Sigmoid colon (tissue), 7 donors: ENCODE results near the gene GNPAT. TPM values are rescaled to one million over a fixed set of nuclear protein-coding genes. Genes with fewer than 3 reads are reported as not detected.

ENCODE experiments used
- DNase-seq: peaks from one replicate; pipeline ENCODE4 v3.0.0-alpha.2; 2019
- H3K27ac ChIP-seq, 4 donors: fragments of 200-600 bp; sonication (generic); one replicate each; pipeline ENCODE4 v1.5.1; 2016 to 2019; ENCODE audit warnings: mild to moderate bottlenecking in 1 of 4
- H3K27me3 ChIP-seq, 3 donors: fragments of 200-600 bp; sonication (generic); one replicate each; pipeline ENCODE4 v1.5.1; 2019; ENCODE audit warnings: mild to moderate bottlenecking in 1 of 3
- H3K36me3 ChIP-seq, 4 donors: fragments of 200-600 bp; sonication (generic); one replicate each; pipeline ENCODE4 v1.5.1; 2016 to 2019
- H3K4me1 ChIP-seq, 4 donors: fragments of 200-600 bp; sonication (generic); one replicate each; pipeline ENCODE4 v1.5.1; 2017 to 2019
- H3K4me3 ChIP-seq, 4 donors: fragments of 200-600 bp; sonication (generic); one replicate each; pipeline ENCODE4 v1.5.1; 2017 to 2019; ENCODE audit warnings: mild to moderate bottlenecking in 2 of 4, moderate library complexity in 1 of 4
- H3K9me3 ChIP-seq, 4 donors: fragments of 200-600 bp in 3 of 4; sonication (generic) in 3 of 4; one replicate each; pipeline versions ENCODE4 v1.5.1 to v1.6.1; 2013 to 2019
- CTCF ChIP-seq, 4 experiments: fragments of 450-650 bp in 3 of 4; fragments of 200-600 bp in 1 of 4; IDR thresholded peaks; one replicate each; pipeline ENCODE4 v1.5.1; 2016 to 2019; ENCODE audit warnings: antibody characterized with exemption in 4 of 4, mild to moderate bottlenecking in 3 of 4, moderate library complexity in 2 of 4
- EP300 ChIP-seq, 4 donors: sonication (generic); formaldehyde crosslinking; IDR thresholded peaks; one replicate each; pipeline ENCODE4 v1.6.1; 2017; ENCODE audit warnings: antibody characterized with exemption in 4 of 4
- POLR2A ChIP-seq, 2 donors: fragments of 450-650 bp; IDR thresholded peaks; one replicate each; pipeline ENCODE4 v1.6.1; 2016; ENCODE audit warnings: antibody characterized with exemption in 2 of 2, mild to moderate bottlenecking in 2 of 2, moderate library complexity in 2 of 2
- POLR2AphosphoS5 ChIP-seq, 4 donors: sonication (generic); formaldehyde crosslinking; IDR thresholded peaks; one replicate each; pipeline ENCODE4 v1.6.1; 2017; ENCODE audit warnings: antibody characterized with exemption in 4 of 4
- WGBS, 2 donors: extraction: QIAGEN DNeasy Blood & Tissue Kit; methylation state at CpG; one replicate each; pipeline ENCODE4 v1.1.7; 2013; 5-methylcytosine and 5-hydroxymethylcytosine counted together
- intact Hi-C: fragments of 100-400 bp; cut with DNase I; formaldehyde crosslinking; loops from one replicate; pipeline ENCODE4 v1.15.1; 2023
- polyA plus RNA-seq, 3 donors: library from polyadenylated mRNA; stranded (reverse); fragments of 200-250 nt; gene quantifications; one replicate each; pipeline ENCODE4 v1.2.3, GENCODE V29; 2013
- total RNA-seq, 4 donors: library from RNA; depleted of rRNA; stranded (reverse); fragments of >200 nt; gene quantifications; one replicate each; pipeline ENCODE4 v1.1.0, GENCODE V29; 2016
- donor health status: healthy with polysubstance abuse.
- donor health status: Bipolar disorder and iron deficiency.
- donor health status: healthy.

Gene GNPAT
- total and polyA plus RNA-seq, 7 donors: 29.4 to 58.9 (median 45.9) TPM

- Histone ChIP-seq H3K27me3 (peaks cover 0 to 5% (median 0%) of the 10 kb centered on the region in 3 donors), H3K36me3 (no peaks in the 10 kb centered on the region), H3K27ac (no peak overlapping the region), H3K9me3 (peaks cover 0 to under 1% (median 0%) of the 10 kb centered on the region in 4 donors), H3K4me1 (no peaks in the 10 kb centered on the region), H3K4me3 (no peak overlapping the region)
- WGBS, 2 donors: 66 to 76% methylated on average over 8 of the region's 8 CpGs
- no peak for TF ChIP-seq POLR2AphosphoS5 (IDR thresholded peaks at IDR 0.05)
- no peak for TF ChIP-seq CTCF (IDR thresholded peaks at IDR 0.05)
- no peak for TF ChIP-seq POLR2A (IDR thresholded peaks at IDR 0.05)
- TF ChIP-seq EP300 (IDR thresholded peaks at IDR 0.05): no peak
- DNase-seq: no peak
- intact Hi-C loops: no loop called here
These were observed 46.0 kb upstream of the GNPAT start for GRCh38 chr1:231194843-231195516.

DNA sequence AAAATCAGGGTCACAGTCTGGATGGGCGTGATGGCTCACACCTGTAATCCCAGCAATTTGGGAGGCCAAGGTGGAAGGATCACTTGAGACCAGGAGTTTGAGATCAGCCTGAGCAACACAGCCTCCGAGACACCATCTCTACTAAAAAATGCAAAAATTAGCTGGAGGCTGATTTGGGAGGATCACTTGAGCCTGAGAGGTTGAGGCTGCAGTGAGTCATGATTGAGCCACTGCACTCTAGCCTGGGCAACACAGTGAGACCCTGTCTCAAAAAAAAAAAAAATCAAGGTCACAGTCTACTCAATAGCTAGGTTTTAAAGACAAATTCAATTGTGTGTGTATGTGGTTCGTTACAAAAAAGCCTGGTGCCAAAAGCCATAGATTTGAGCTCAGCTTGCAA, 44.7 kb upstream of the GNPAT start:
- 87 to 90% methylated on average over 3 of the region's 3 CpGs for WGBS, 2 donors
- DNase-seq: no peak
- H3K27me3 ChIP-seq: peaks cover 0 to 5% (median 0%) of the 10 kb centered on the region in 3 donors
- H3K36me3 ChIP-seq: no peaks in the 10 kb centered on the region
- no peak overlapping the region for H3K4me3 ChIP-seq
- intact Hi-C loops: no loop called here
- no peaks in the 10 kb centered on the region for H3K4me1 ChIP-seq
- no peak overlapping the region for H3K27ac ChIP-seq
- H3K9me3 ChIP-seq: no peaks in the 10 kb centered on the region
- TF ChIP-seq POLR2AphosphoS5 (IDR thresholded peaks at IDR 0.05) (no peak), POLR2A (IDR thresholded peaks at IDR 0.05) (no peak), EP300 (IDR thresholded peaks at IDR 0.05) (no peak), CTCF (IDR thresholded peaks at IDR 0.05) (no peak)

- Histone ChIP-seq H3K4me1 (no peaks in the 10 kb centered on the region), H3K9me3 (no peaks in the 10 kb centered on the region), H3K36me3 (no peaks in the 10 kb centered on the region), H3K27ac (no peak overlapping the region), H3K27me3 (peaks cover 0 to 5% (median 0%) of the 10 kb centered on the region in 3 donors), H3K4me3 (no peak overlapping the region)
- DNase-seq: no peak
- intact Hi-C loops: no loop called here
- TF ChIP-seq POLR2AphosphoS5 (IDR thresholded peaks at IDR 0.05) (no peak), CTCF (IDR thresholded peaks at IDR 0.05) (no peak), POLR2A (IDR thresholded peaks at IDR 0.05) (no peak), EP300 (IDR thresholded peaks at IDR 0.05) (no peak)
- WGBS, 2 donors: 84 to 90% methylated on average over 2 of the region's 2 CpGs
These were observed 44.3 kb upstream of the GNPAT start for GRCh38 chr1:231196728-231197127.

GRCh38 chr1:231199868-231200267, 41.1 kb upstream of the GNPAT start:
- 95 to 96% methylated on average over 7 of the region's 7 CpGs for WGBS, 2 donors
- Histone ChIP-seq H3K27me3 (peaks cover 0 to 5% (median 0%) of the 10 kb centered on the region in 3 donors), H3K36me3 (no peaks in the 10 kb centered on the region), H3K4me3 (no peak overlapping the region), H3K27ac (no peak overlapping the region), H3K4me1 (no peaks in the 10 kb centered on the region), H3K9me3 (no peaks in the 10 kb centered on the region)
- TF ChIP-seq CTCF (IDR thresholded peaks at IDR 0.05) (no peak), POLR2AphosphoS5 (IDR thresholded peaks at IDR 0.05) (no peak), POLR2A (IDR thresholded peaks at IDR 0.05) (no peak), EP300 (IDR thresholded peaks at IDR 0.05) (no peak)
- DNase-seq: no peak
- intact Hi-C loops: no loop called here
